HG03520 (cell line): ENCODE measurements around the gene TMBIM6.

Experiments used
- ATAC-seq: cut with Tn5 transposase; IDR thresholded peaks from one replicate; pipeline ENCODE4 v1.9.1; 2021; ENCODE audit warnings: mild to moderate bottlenecking, moderate library complexity; ENCODE audit not compliant: unreplicated experiment

TMBIM6 gene

DNA sequence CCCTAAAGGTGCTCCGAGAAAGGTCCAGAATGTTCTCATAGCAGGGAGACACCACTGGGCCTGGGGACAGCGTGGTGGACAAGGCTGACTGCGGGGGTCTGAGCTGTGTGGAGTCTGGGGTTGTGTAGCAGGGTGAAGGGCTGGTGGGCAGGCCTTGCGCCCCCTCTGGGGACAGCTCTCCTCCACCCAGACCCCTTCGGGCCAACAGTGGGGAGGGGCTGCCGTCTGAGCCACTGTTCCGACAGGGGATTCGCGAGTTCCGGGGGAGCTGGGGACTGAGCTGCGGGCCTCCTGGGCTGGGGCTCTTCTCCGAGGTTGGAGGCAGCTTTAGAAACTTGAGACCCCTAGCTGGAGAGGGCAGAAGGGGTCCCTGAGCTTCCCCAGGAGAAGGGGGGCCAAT is 54.8 kb downstream of the TMBIM6 start:
- ATAC-seq: no peak

DNA sequence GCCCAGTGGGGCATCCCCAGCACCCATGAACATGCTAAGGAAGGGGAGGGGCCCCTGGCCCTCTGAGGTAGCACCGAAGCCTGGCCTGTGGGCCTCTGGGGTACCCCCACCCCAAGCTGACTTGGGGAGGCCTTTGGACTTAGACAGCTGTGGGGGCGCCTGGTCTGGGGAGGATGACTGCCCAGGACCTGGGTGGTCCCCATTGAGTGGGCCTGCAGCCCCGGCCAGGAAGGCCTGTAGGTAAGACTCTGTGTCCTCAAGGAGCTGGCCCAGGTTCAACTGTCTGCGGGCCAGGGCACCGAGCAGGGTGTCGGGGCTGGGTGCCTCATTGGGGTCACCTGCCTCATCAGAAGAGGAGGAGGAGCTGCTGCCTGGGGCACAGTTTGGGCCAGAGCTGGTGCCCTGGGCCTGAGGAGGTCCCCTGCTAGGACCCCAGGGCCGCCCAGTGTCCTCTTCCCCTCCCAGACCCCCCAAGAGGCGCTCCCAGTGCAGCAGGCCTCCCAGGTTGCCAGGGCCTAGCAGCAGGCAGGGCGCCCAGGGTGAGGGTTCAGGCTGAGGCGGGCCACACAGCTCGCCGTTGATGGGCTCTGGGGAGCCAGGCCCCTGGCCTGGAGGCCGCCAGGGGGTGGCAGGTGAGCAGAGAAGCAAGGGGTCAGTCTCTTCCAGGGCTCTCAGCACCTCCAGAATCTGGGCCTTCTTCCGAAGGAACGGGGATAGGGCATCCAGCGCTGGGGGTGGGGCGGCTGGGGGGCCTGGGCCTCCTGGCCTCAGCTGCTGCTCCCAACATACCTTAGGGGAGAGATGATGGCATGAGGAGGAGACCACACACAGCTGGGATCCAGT is 55.5 kb downstream of the TMBIM6 start:
- no peak for ATAC-seq

DNA sequence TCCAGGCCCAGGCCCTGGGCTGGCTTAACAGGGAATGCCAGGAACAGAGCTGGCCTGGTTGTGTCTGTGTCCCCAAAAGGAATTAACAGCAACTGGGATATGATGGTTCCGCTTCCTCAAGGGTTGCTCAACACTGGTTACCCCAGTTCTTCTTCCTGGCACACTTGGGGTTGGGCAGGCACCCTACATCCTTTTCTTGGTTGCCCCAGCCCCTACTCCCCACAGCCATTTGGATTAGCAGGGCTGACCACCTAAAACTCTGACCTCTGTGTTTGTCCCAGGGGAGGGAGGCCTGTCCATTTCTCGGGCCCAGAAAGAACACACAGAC is 56.1 kb downstream of the TMBIM6 start:
- no peak for ATAC-seq

GRCh38 chr12:49798248-49798647 is 56.9 kb downstream of the TMBIM6 start:
- ATAC-seq: no peak

DNA sequence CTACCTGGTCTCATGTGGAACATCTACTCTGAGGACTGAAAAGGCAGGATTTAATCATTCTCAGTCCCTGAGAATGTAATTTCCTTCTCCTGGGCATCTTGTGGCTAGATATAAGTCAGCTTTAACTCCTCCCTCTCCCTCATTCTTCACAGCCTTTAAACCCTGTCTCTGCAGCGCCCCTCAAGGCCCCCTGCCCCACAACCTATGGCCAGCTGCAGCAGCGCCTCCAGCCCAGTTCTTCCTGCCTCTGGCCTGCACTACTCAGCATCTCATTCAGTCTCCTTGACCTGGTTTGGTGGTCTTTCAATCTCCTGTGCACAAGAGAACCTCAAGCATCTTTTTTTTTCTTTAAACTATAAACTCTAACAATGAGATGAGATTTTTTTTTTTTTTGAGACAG is 57.6 kb downstream of the TMBIM6 start:
- no peak for ATAC-seq

GRCh38 chr12:49800421-49801140 is 59.2 kb downstream of the TMBIM6 start:
- ATAC-seq: no peak

GRCh38 chr12:49801141-49802063 is 60.0 kb downstream of the TMBIM6 start:
- ATAC-seq: no peak

DNA sequence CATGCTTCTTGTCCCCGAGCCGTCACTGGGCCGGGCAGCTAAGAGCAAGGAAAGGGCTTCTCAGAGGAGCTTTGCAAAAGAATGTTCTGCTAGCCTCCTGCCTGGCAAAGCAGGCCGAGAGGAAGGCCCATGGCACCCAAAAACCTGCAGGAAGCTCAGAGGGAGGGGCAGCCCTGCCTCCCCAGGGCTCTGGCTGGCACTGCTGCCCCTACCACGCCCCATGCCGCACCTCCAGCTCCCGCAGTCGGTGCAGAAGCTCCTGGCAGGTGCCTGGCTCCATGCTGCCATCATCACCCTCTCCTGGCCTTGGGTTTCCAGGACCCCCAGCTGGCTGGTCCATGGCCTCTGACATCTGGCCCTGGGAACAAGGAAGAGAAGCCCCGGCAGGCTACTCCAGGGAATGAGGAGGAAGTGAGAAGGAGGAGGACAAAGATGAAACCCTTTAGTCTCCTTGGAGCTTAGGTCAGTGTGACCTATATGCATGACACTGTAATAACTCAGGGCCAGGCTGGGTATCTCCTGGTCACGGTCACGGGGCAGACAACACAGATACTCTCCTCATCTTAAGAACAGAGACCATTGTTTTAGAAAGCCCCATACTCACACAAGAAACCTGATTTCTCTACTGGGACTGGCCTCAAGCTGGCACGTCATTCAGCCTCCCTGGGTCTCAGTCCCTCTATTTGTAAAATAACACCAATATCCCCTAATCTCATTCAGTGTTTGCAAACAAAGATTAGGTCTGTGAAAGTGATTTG is 62.5 kb downstream of the TMBIM6 start:
- no peak for ATAC-seq

DNA sequence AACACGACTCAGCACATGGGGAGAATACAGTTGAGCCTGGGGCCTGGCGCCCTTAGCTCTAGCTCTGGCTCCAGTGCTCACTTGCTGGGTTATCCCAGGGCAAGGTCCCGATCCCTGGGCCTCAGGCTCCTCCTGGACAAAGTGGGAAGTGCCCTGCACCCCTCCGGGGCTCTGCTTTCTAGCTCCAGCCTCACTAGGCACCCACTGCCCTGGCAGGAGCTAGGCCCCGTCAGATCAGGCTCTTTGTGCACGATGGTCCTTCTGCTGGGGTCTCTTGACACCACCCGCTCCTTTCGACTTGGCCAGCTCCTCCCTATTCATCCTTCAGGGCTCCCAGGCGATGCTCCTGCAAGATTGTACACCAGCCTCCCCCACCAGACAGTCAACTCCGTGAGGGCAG is 63.5 kb downstream of the TMBIM6 start:
- no peak for ATAC-seq

GRCh38 chr12:49805409-49805808 is 64.1 kb downstream of the TMBIM6 start:
- no peak for ATAC-seq

DNA sequence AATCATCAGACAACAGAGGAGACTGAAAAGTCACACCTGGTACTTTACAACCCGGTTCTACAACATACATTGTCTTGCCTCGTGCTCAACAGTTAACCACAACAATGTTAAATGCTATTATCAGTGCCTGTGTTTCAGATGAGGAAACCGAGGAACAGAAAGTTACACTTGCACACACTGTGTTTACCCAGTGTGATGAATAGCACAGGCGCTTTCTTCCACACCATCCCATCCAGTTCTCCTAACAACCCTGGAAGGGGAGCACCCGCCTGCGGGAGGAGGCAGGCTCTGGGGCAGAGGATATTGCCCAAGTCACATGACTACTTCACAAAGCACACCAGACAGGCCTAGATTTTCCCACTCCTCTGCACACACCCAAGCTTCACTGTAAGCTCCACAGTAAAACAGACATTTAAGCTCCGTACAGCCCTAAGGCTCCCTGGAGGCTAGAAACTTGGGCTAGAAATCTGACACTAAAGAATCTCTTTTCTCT is 65.0 kb downstream of the TMBIM6 start:
- ATAC-seq: no peak

DNA sequence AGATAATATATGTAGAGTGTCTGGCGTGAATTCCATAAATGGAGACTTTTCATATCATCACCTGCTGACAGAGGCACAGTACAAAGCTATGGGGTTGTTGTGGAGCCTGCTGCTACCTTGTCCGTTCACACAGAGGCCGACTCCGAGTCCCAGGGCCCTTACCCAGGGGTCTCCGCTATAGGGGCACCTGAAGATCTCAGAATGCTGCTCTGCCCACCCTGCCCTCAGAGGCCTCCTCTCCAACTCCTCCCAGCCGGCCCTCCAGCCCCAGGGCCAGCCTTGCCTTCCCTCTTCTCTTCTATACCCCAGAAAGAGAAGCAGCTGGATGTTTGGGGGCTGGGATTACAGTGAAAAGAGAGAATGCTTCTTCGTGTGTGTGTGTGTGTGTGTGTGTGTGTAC is 65.5 kb downstream of the TMBIM6 start:
- no peak for ATAC-seq

GRCh38 chr12:49807991-49808580 is 66.7 kb downstream of the TMBIM6 start:
- ATAC-seq: no peak

DNA sequence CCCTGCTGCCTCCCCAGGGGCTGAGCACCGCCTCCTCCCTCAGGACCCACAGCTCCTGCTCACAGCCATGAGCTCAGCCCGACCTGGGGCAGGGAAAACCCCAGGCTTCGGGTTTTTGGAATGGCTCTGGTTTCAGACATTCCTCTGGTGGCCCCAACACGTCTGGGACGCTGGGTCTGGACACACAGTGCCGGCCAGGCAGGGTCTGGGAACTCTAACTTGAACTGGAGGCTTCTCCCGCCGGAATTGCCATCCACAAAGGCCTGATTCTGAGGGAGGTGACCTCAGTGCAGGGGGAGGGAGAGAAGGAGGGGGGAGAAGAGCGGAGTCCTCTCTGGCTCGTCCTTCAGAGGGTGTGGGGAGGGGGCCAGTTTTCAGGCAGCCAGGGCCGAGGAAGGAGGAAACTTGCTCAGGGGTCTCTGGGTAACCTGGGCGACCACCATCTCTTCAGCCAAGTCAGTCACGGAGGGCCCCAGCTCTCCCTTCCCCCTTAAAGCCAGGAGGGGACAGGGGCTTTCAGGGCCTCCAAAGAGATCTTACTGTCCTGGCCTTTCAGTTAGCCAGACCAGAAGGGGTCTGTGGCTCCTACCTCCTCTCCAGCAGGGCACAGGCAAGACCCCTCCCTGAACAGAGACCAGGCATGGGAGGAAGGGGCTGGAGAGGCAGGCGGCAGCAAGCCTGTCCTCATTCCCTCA is 67.5 kb downstream of the TMBIM6 start:
- ATAC-seq: no peak

- no peak for ATAC-seq
Measured at GRCh38 chr12:49809381-49809905, 68.1 kb downstream of the TMBIM6 start.

GRCh38 chr12:49809906-49810389 is 68.6 kb downstream of the TMBIM6 start:
- no peak for ATAC-seq

DNA sequence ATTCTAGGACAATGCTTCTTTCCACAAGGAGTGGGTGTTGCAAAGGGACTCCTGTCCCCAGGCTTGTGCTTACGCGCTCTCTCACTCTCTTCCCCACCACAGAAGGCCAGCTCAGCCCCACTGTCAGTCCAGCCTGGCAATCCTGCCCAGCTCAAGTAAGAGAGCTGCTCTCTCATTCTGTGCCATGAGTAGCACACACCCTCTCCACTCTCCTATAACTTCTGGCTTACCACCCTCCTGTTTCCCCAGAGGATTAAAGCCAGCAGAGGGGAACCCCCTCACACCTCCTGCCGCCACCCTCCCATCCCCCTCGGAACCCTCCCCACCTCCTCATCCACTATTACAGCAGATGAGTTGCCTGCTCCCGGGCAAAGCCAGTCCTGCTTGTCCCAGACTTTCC is 69.8 kb downstream of the TMBIM6 start:
- ATAC-seq: no peak

DNA sequence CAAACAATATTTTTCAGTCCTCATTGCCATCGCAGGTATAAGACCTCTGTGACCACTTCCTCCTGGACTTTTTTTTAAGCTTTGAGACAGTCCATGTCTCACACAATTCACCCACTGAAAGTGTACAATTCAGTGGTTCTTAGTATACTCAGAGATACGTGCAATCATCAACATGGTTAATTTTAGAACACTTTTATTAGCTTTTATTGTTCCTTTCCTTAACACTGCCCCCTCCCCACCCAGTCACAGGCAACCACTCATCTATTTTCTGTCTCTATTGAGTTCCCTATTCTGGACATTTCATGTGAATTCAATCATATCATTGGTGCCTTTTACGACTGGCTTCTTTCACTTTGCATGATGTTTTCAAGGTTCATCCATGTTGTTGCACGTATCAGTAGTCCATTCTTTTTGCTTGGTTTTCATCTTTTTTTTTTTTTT is 70.6 kb downstream of the TMBIM6 start:
- no peak for ATAC-seq

DNA sequence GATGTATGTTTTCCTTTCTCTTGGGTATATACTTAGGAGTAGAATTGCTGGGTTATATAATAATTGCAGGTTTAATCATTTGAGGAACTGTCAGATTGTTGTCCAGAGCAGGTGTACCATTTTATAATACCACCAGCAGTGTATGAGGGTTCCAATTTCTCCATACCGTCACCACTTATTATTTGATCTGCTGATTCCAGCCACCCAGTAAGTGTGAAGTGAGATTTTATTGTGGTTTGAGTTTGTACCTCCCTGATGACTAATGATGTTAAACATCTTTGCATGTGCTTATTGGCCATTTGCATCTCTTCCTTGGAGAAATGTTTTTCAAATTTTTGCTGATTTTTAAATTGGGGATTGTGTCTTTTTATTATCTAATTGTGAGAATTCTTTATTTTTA is 71.8 kb downstream of the TMBIM6 start:
- ATAC-seq: no peak
